Erythroblast (primary cell): Measurements from ENCODE around the gene TAS1R2.

ENCODE experiments used
- GATA1 ChIP-seq: IDR thresholded peaks from 2 replicates; pipeline ENCODE4 v1.6.1; 2011; ENCODE audit warnings: low read depth, mild to moderate bottlenecking, control low read depth, low read length, moderate library complexity
- POLR2A ChIP-seq: IDR thresholded peaks from 2 replicates; pipeline ENCODE4 v1.6.1; 2011; ENCODE audit warnings: mild to moderate bottlenecking, low read length

- TF ChIP-seq POLR2A (peak; percentile 70), GATA1 (no peak)
These were observed 43.2 kb upstream of the TAS1R2 start, which contains the start of gene ALDH4A1 for GRCh38 chr1:18902523-18903290.
